RWPE2 (cell line): ENCODE measurements around the gene SH3BP4.

Experiments
- ATAC-seq: fragments of 200-7000 bp; cut with Tn5 transposase; 3 replicates; pipeline ENCODE4 v1.9.1; 2021; ENCODE audit warnings: low read depth
- DNase-seq: peaks from one replicate; pipeline ENCODE4 v3.0.0-alpha.2; 2020; ENCODE audit warnings: low spot score
- H3K27ac ChIP-seq: fragments of 450-650 bp; 2 replicates; pipeline ENCODE4 v1.5.1; 2017; ENCODE audit warnings: mild to moderate bottlenecking; ENCODE audit not compliant: poor library complexity, severe bottlenecking
- H3K27me3 ChIP-seq: fragments of 250-450 bp; sonication (Bioruptor Pico); 2 replicates; pipeline ENCODE4 v1.5.1; 2021; ENCODE audit warnings: mild to moderate bottlenecking, moderate library complexity; ENCODE audit not compliant: insufficient read depth, poor library complexity, severe bottlenecking
- H3K36me3 ChIP-seq: fragments of 250-450 bp; sonication (Bioruptor Pico); 2 replicates; pipeline ENCODE4 v1.5.1; 2020; ENCODE audit warnings: low read depth, mild to moderate bottlenecking, moderate library complexity
- H3K4me1 ChIP-seq: fragments of 250-450 bp; sonication (Bioruptor Pico); 2 replicates; pipeline ENCODE4 v1.5.1; 2021; ENCODE audit warnings: mild to moderate bottlenecking, moderate library complexity; ENCODE audit not compliant: insufficient read depth, poor library complexity, severe bottlenecking
- H3K4me3 ChIP-seq: fragments of 250-450 bp; sonication (Bioruptor Pico); 2 replicates; pipeline ENCODE4 v1.5.1; 2021; ENCODE audit warnings: mild to moderate bottlenecking, moderate library complexity; ENCODE audit not compliant: severe bottlenecking
- H3K9me3 ChIP-seq: fragments of 250-450 bp; sonication (Bioruptor Pico); 2 replicates; pipeline ENCODE4 v1.5.1; 2021; ENCODE audit warnings: mild to moderate bottlenecking, moderate library complexity; ENCODE audit not compliant: severe bottlenecking
- TF ChIP-seq, protein P1 (sequence below): fragments of 450-650 bp; IDR thresholded peaks from one replicate; pipeline ENCODE4 v1.5.1; 2017; ENCODE audit warnings: mild to moderate bottlenecking, moderate library complexity; ENCODE audit not compliant: poor library complexity, severe bottlenecking

Gene SH3BP4

GRCh38 chr2:235085476-235085875 lies 133.7 kb downstream of the SH3BP4 start:
- ATAC-seq (no peak), DNase-seq (no peak)
- Histone ChIP-seq H3K27ac (no peak overlapping the region), H3K9me3 (no peaks in the 10 kb centered on the region), H3K36me3 (no peaks in the 10 kb centered on the region), H3K4me3 (no peak overlapping the region), H3K27me3 (no peaks in the 10 kb centered on the region), H3K4me1 (no peaks in the 10 kb centered on the region)
- TF ChIP-seq, protein P1, sequence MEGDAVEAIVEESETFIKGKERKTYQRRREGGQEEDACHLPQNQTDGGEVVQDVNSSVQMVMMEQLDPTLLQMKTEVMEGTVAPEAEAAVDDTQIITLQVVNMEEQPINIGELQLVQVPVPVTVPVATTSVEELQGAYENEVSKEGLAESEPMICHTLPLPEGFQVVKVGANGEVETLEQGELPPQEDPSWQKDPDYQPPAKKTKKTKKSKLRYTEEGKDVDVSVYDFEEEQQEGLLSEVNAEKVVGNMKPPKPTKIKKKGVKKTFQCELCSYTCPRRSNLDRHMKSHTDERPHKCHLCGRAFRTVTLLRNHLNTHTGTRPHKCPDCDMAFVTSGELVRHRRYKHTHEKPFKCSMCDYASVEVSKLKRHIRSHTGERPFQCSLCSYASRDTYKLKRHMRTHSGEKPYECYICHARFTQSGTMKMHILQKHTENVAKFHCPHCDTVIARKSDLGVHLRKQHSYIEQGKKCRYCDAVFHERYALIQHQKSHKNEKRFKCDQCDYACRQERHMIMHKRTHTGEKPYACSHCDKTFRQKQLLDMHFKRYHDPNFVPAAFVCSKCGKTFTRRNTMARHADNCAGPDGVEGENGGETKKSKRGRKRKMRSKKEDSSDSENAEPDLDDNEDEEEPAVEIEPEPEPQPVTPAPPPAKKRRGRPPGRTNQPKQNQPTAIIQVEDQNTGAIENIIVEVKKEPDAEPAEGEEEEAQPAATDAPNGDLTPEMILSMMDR, result no peak

- TF ChIP-seq, protein P1, result no peak
- Histone ChIP-seq H3K27ac (no peak overlapping the region), H3K4me1 (no peaks in the 10 kb centered on the region), H3K9me3 (no peaks in the 10 kb centered on the region), H3K4me3 (no peak overlapping the region), H3K36me3 (no peaks in the 10 kb centered on the region), H3K27me3 (no peaks in the 10 kb centered on the region)
- ATAC-seq (no peak), DNase-seq (no peak)
Measured at GRCh38 chr2:235086481-235087184, 134.8 kb downstream of the SH3BP4 start.

DNA sequence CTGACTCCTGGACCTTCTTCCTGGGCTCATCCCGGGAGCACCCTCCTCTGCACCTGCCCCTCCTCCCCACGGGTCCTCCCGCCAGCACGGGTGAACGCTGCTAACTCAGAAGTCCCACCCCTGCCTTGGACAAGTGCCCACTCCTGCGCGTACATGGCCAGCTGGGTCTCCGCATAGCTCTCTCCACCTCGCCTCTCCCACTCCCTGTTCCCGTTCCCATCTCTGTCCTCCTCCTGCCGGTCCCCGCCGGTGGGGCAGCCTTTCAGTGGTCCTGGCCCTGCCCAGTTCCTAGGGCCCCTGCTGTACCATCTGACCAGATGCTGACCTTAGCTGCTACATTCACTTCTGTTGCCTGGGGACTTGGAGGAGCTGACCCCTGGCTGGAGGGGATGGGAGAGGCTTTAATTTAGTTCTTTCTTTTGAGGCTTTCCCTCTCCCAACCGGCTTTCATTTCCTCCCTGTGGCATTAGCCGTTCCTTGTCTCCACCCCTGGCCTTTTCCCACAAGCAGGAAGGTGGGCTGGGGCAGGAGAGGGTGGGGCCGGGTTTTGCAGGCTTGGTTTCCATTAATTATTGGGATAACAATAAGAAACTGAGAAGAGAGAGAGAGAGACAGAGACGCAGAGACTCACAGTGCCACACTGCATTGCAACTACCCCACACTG lies 136.1 kb downstream of the SH3BP4 start:
- Histone ChIP-seq H3K36me3 (no peaks in the 10 kb centered on the region), H3K4me1 (no peaks in the 10 kb centered on the region), H3K9me3 (no peaks in the 10 kb centered on the region), H3K4me3 (no peak overlapping the region), H3K27me3 (no peaks in the 10 kb centered on the region), H3K27ac (no peak overlapping the region)
- ATAC-seq, result 0 out of 3 replicates have a peak, but pooled peaks have one; percentile 23
- no peak for DNase-seq
- TF ChIP-seq, protein P1, result no peak

- no peaks in the 10 kb centered on the region for H3K4me1 ChIP-seq
- no peak overlapping the region for H3K27ac ChIP-seq
- no peaks in the 10 kb centered on the region for H3K36me3 ChIP-seq
- no peaks in the 10 kb centered on the region for H3K9me3 ChIP-seq
- DNase-seq (no peak), ATAC-seq (no peak)
- H3K4me3 ChIP-seq, result no peak overlapping the region
- TF ChIP-seq, protein P1, result no peak
- H3K27me3 ChIP-seq, result no peaks in the 10 kb centered on the region
Measured at GRCh38 chr2:235088496-235088921, 136.7 kb downstream of the SH3BP4 start.

DNA sequence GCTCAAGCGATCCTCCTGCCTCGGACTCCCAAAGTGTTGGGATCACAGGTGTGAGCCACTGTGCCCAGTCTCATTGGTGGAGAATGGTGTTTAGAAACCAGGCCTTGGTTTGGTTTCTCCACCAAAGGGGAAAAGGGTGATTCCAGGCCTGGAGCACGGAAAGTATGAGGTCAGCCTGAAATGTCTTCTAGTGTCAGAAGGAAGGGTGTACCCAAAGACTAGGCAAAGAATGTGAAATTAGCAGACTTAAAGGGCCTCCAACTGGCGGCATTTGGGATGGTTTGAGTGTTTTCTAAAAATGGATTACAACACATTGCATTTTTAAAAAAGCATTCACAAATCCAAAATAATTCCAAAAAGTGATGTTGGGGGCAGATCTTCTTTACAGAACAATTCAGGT lies 139.6 kb downstream of the SH3BP4 start:
- TF ChIP-seq, protein P1, result no peak
- Histone ChIP-seq H3K27ac (no peak overlapping the region), H3K27me3 (no peaks in the 10 kb centered on the region), H3K4me3 (no peak overlapping the region), H3K9me3 (no peaks in the 10 kb centered on the region), H3K4me1 (no peaks in the 10 kb centered on the region), H3K36me3 (no peaks in the 10 kb centered on the region)
- ATAC-seq (no peak), DNase-seq (no peak)
